ENCODE measurements around the gene TEAD1. TPM values are rescaled to one million over a fixed set of nuclear protein-coding genes. Genes with fewer than 3 reads are reported as not detected.

The TEAD1 gene
- total RNA-seq, 2 donors from 2014 or later = 76.4 to 94.4 TPM

- Histone ChIP-seq H3K9ac (ENCODE audit: extremely low read depth, low read length, poor library complexity, severe bottlenecking) (no peak overlapping the region), H3K4me1 (ENCODE audit: control insufficient read depth, insufficient read depth, low read length) (peaks cover 28% of the 10 kb centered on the region), H3K27ac (ENCODE audit: low read depth, low read length) (no peak overlapping the region), H3K4me3 (ENCODE audit: low read length) (no peak overlapping the region), H3K9me3 (ENCODE audit: control insufficient read depth, low read length) (no peaks in the 10 kb centered on the region), H3K36me3 (ENCODE audit: control insufficient read depth, insufficient read depth, low read length) (peaks cover 11% of the 10 kb centered on the region), H3K27me3 (ENCODE audit: control insufficient read depth, insufficient read depth, low read length, poor library complexity, severe bottlenecking) (no peaks in the 10 kb centered on the region)
- Mint-ChIP-seq H3K27ac (no peak overlapping the region), H3K4me1 (peaks cover 85% of the 10 kb centered on the region), H3K9me3 (no peaks in the 10 kb centered on the region), H3K36me3 (ENCODE audit: low read depth) (peaks cover 7% of the 10 kb centered on the region), H3K4me3 (no peak overlapping the region), H3K27me3 (ENCODE audit: insufficient read depth) (no peaks in the 10 kb centered on the region)
- WGBS, 2 experiments (ENCODE audit: insufficient coverage in 1 of 2, insufficient read length in 1 of 2) = 86 to 89% methylated on average over 2 of the region's 3 CpGs
- TF ChIP-seq CTCF (conservative IDR thresholded peaks at IDR 0.05) = no peak
- no peak for DNase-seq
These were observed 11.0 kb downstream of the TEAD1 start for GRCh38 chr11:12685229-12685628.

- no peak for DNase-seq
- no peaks in the 10 kb centered on the region for H3K27me3 Mint-ChIP-seq (ENCODE audit: insufficient read depth)
- no peak overlapping the region for H3K4me3 Mint-ChIP-seq
- peaks cover 7% of the 10 kb centered on the region for H3K36me3 Mint-ChIP-seq (ENCODE audit: low read depth)
- peaks cover 77% of the 10 kb centered on the region for H3K4me1 Mint-ChIP-seq
- Histone ChIP-seq H3K27me3 (ENCODE audit: control insufficient read depth, insufficient read depth, low read length, poor library complexity, severe bottlenecking) (no peaks in the 10 kb centered on the region), H3K9me3 (ENCODE audit: control insufficient read depth, low read length) (no peaks in the 10 kb centered on the region), H3K36me3 (ENCODE audit: control insufficient read depth, insufficient read depth, low read length) (peaks cover 11% of the 10 kb centered on the region), H3K4me3 (ENCODE audit: low read length) (no peak overlapping the region), H3K9ac (ENCODE audit: extremely low read depth, low read length, poor library complexity, severe bottlenecking) (no peak overlapping the region), H3K27ac (ENCODE audit: low read depth, low read length) (no peak overlapping the region), H3K4me1 (ENCODE audit: control insufficient read depth, insufficient read depth, low read length) (peaks cover 21% of the 10 kb centered on the region)
- WGBS, 2 experiments (ENCODE audit: insufficient coverage in 1 of 2, insufficient read length in 1 of 2) = 90 to 100% methylated on average over 2 of the region's 2 CpGs
- no peak for TF ChIP-seq CTCF (conservative IDR thresholded peaks at IDR 0.05)
- no peaks in the 10 kb centered on the region for H3K9me3 Mint-ChIP-seq
- H3K27ac Mint-ChIP-seq = no peak overlapping the region
These were observed 12.2 kb downstream of the TEAD1 start for GRCh38 chr11:12686246-12687060.

GRCh38 chr11:12687216-12687623 lies 13.0 kb downstream of the TEAD1 start:
- Mint-ChIP-seq H3K4me3 (no peak overlapping the region), H3K27me3 (ENCODE audit: insufficient read depth) (no peaks in the 10 kb centered on the region), H3K36me3 (ENCODE audit: low read depth) (peaks cover 7% of the 10 kb centered on the region), H3K9me3 (no peaks in the 10 kb centered on the region), H3K27ac (no peak overlapping the region), H3K4me1 (peaks cover 74% of the 10 kb centered on the region)
- H3K9me3 ChIP-seq (ENCODE audit: control insufficient read depth, low read length) = no peaks in the 10 kb centered on the region
- peaks cover 13% of the 10 kb centered on the region for H3K4me1 ChIP-seq (ENCODE audit: control insufficient read depth, insufficient read depth, low read length)
- H3K36me3 ChIP-seq (ENCODE audit: control insufficient read depth, insufficient read depth, low read length) = peaks cover 5% of the 10 kb centered on the region
- H3K4me3 ChIP-seq (ENCODE audit: low read length) = no peak overlapping the region
- no peak overlapping the region for H3K27ac ChIP-seq (ENCODE audit: low read depth, low read length)
- no peak overlapping the region for H3K9ac ChIP-seq (ENCODE audit: extremely low read depth, low read length, poor library complexity, severe bottlenecking)
- TF ChIP-seq CTCF (conservative IDR thresholded peaks at IDR 0.05) = no peak
- DNase-seq = no peak
- no peaks in the 10 kb centered on the region for H3K27me3 ChIP-seq (ENCODE audit: control insufficient read depth, insufficient read depth, low read length, poor library complexity, severe bottlenecking)
- 63 to 74% methylated on average over 1 of the region's 1 CpG for WGBS, 2 experiments (ENCODE audit: insufficient coverage in 1 of 2, insufficient read length in 1 of 2)
